Loucy (cell line): ENCODE measurements around the gene FHDC1.

Experiments used
- CTCF ChIP-seq: fragments of 200-600 bp; sonication (generic); conservative IDR thresholded peaks from 2 replicates; pipeline ENCODE4 v1.5.1; 2014; ENCODE audit warnings: mild to moderate bottlenecking, antibody characterized with exemption, low read length
- EZH2phosphoT487 ChIP-seq: fragments of 200-600 bp; IDR thresholded peaks from 2 replicates; pipeline ENCODE4 v1.6.1; 2018; ENCODE audit warnings: antibody characterized with exemption, mild to moderate bottlenecking, moderate library complexity, borderline replicate concordance

GRCh38 chr4:153022241-153022715 lies 86.2 kb downstream of the FHDC1 start:
- TF ChIP-seq EZH2phosphoT487, result no peak
- no peak for TF ChIP-seq CTCF
